ELR (cell line): Measurements from ENCODE around the gene SOX4.

Experiments used
- DNase-seq: peaks from one replicate; pipeline ENCODE4 v3.0.0-alpha.2; 2015; ENCODE audit warnings: low read depth

SOX4 gene

DNA sequence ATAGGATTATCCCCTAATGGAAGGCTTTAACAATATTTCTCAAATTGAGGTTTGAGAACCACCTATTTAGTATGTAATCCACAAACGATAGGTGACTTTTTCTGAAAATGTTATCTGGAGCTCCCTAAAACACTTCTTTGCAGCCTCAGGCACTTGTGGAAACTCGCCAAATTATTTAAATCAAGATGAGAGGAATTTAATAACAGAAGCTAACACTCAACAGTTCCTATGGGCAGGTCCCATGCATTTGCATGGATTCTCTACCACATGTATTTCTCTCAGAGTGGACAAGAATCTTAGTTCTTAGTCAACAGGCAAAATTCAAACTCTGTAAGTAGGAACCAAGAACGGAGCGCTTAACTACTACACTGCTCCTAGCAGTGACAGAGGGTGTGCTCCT is 20.7 kb downstream of the SOX4 start:
- no peak for DNase-seq

- no peak for DNase-seq
Measured at GRCh38 chr6:21615504-21615903, 22.0 kb downstream of the SOX4 start.

GRCh38 chr6:21616005-21616404 is 22.5 kb downstream of the SOX4 start:
- DNase-seq, result no peak

GRCh38 chr6:21625642-21626041 is 32.1 kb downstream of the SOX4 start:
- DNase-seq, result no peak

DNA sequence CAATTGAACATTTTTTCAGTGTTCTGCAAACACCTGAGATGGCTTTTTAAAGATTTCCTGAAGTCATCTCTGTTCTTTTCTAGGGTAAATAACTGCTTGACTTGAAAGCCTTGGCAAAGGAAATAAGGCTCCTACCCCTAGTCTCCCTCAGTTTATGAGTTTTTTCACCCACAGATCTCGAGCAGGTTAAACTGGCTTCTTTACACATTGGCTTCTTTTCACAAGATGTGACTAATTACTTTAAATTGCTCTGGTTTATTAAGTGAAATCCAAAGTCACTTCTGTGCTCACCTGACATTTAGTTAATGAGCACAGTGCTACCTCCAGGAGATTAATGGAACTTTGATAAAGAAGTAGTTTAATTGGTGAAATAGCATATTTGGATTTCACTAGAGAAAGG is 33.2 kb downstream of the SOX4 start:
- DNase-seq, result no peak

- no peak for DNase-seq
Measured at GRCh38 chr6:21628160-21628559, 34.6 kb downstream of the SOX4 start.

- DNase-seq, result no peak
Measured at GRCh38 chr6:21633511-21634109, 40.1 kb downstream of the SOX4 start.

GRCh38 chr6:21634582-21634981 is 41.0 kb downstream of the SOX4 start:
- peak; percentile 75 for DNase-seq

DNA sequence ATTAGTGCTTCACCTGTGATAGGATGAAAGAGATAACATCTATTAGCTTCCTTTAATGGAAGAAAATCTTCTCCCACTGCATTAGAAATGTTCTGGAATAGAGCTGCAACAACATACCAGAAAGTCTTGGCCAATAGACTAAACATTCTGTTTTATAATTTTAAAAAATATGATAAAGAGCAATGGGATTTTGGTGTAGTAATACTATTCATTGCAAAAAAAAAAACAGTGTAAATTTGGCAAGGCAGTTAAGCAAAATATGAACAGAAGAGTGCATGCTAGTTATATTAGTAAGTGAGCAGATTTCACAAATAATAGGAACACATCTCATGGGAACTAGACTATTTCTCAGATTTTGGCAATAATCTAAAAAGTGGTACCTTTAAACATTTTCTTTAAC is 43.3 kb downstream of the SOX4 start:
- DNase-seq, result no peak

DNA sequence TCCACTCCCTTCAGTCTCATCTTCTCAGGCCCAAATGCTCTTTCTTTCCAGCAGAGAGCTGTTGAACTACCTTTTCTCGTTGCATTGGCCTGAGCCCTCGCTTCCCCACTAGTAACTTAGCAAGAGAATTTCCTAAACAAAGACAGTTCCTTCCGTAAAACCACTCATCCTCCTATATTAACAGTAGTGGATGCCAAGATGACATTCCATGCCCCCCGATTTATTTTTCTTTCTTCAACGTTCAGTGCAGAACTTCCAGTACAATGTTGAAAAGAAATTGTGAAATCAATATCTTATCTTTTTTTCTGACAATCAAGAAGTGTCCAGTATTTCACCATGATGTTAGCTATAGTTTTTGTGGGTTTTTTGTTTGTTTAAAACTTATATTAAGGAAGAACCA is 45.8 kb downstream of the SOX4 start:
- DNase-seq, result no peak
